Neural progenitor cell (in vitro differentiated cells): ENCODE data around the gene IL1RAP. TPM values are rescaled to one million over a fixed set of nuclear protein-coding genes. Genes with fewer than 3 reads are reported as not detected.

Source experiments
- DNase-seq: peaks from one replicate; pipeline ENCODE4 v3.0.0-alpha.2; 2016; ENCODE audit warnings: low spot score
- H2AFZ ChIP-seq: fragments of 200-600 bp; sonication (generic); replicated peaks from 2 replicates; pipeline ENCODE4 v1.6.1; 2016; ENCODE audit warnings: antibody characterized with exemption
- H3F3A ChIP-seq: fragments of 200-600 bp; sonication (generic); 2 replicates; pipeline ENCODE4 v1.6.1; 2016; ENCODE audit warnings: antibody characterized with exemption, low read depth
- H3K27ac ChIP-seq: fragments of 200-600 bp; sonication (generic); 2 replicates; pipeline ENCODE4 v1.5.1; 2016; ENCODE audit warnings: mild to moderate bottlenecking
- H3K27me3 ChIP-seq: fragments of 200-600 bp; sonication (generic); 2 replicates; pipeline ENCODE4 v1.6.1; 2016; ENCODE audit warnings: mild to moderate bottlenecking, moderate library complexity
- H3K36me3 ChIP-seq: fragments of 200-600 bp; sonication (generic); 2 replicates; pipeline ENCODE4 v1.5.1; 2016
- H3K4me1 ChIP-seq: fragments of 200-600 bp; sonication (generic); 2 replicates; pipeline ENCODE4 v1.6.1; 2016; ENCODE audit warnings: mixed run types
- H3K4me2 ChIP-seq: fragments of 200-600 bp; sonication (generic); 2 replicates; pipeline ENCODE4 v1.6.1; 2016
- H3K4me3 ChIP-seq: fragments of 200-600 bp; sonication (generic); 2 replicates; pipeline ENCODE4 v1.5.1; 2016
- H3K79me2 ChIP-seq: fragments of 200-600 bp; sonication (generic); 2 replicates; pipeline ENCODE4 v1.6.1; 2016; ENCODE audit warnings: low read depth
- H3K9ac ChIP-seq: fragments of 200-600 bp; sonication (generic); 2 replicates; pipeline ENCODE4 v1.6.1; 2016
- H3K9me3 ChIP-seq: fragments of 200-600 bp; sonication (generic); 2 replicates; pipeline ENCODE4 v1.5.1; 2016; ENCODE audit warnings: low read depth
- H4K20me1 ChIP-seq: fragments of 200-600 bp; sonication (generic); 2 replicates; pipeline ENCODE4 v1.6.1; 2016; ENCODE audit warnings: low read depth
- H3K27ac Mint-ChIP-seq: 3 replicates; pipeline ENCODE4 v1.8.0; 2021; ENCODE audit warnings: mixed read lengths
- H3K27me3 Mint-ChIP-seq: 2 replicates; pipeline ENCODE4 v1.8.0; 2022; ENCODE audit warnings: low read depth, mild to moderate bottlenecking, inconsistent platforms, moderate library complexity, mixed read lengths; ENCODE audit not compliant: insufficient read depth
- H3K36me3 Mint-ChIP-seq: 3 replicates; pipeline ENCODE4 v1.8.0; 2021; ENCODE audit warnings: mixed read lengths
- H3K4me1 Mint-ChIP-seq: 3 replicates; pipeline ENCODE4 v1.8.0; 2021; ENCODE audit warnings: mixed read lengths
- H3K4me3 Mint-ChIP-seq: 3 replicates; pipeline ENCODE4 v1.8.0; 2021; ENCODE audit warnings: mild to moderate bottlenecking, moderate library complexity, mixed read lengths
- H3K9me3 Mint-ChIP-seq: 3 replicates; pipeline ENCODE4 v1.8.0; 2020; ENCODE audit warnings: mixed read lengths
- EZH2 ChIP-seq: fragments of 200-600 bp; sonication (generic); IDR thresholded peaks from 2 replicates; pipeline ENCODE4 v1.6.1; 2017; ENCODE audit warnings: antibody characterized with exemption, mild to moderate bottlenecking, moderate library complexity
- EZH2phosphoT487 ChIP-seq: fragments of 200-600 bp; sonication (generic); IDR thresholded peaks from 2 replicates; pipeline ENCODE4 v1.6.1; 2017; ENCODE audit warnings: antibody characterized with exemption
- total RNA-seq: library from RNA; depleted of rRNA; stranded (reverse); fragments of >200 nt; gene quantifications from 2 replicates; pipeline ENCODE4 v1.2.3, GENCODE V29; 2015; ENCODE audit warnings: low replicate concordance
- TF ChIP-seq, protein P1 (sequence below): fragments of 200-600 bp; sonication (generic); IDR thresholded peaks from 2 replicates; pipeline ENCODE4 v1.5.1; 2017; ENCODE audit warnings: antibody characterized with exemption, mild to moderate bottlenecking

Gene IL1RAP
- total RNA-seq, 1 donor from 2014 or later = 11.3 TPM

DNA sequence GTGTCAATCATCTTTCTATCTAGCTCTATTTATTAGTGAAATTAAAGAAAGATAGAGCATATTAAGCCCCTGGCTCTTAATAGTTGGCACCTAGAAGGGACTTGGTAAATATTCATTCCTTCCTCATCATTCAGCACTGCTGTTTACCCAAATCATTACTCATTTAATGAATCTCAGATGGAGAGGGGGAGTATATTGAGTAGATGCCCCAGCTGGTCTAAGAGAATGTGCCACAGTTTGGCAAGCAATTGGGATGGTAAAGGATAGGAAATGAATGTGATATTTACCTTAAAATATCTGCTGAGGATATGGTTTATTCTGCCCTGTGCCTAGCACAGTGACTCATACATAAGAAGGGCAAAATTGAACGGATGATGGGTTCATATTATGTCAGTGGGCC, 6.0 kb downstream of the IL1RAP start:
- H3K9me3 ChIP-seq = no peaks in the 10 kb centered on the region
- H3K27me3 ChIP-seq = peaks cover 23% of the 10 kb centered on the region
- H3K4me3 ChIP-seq = no peak overlapping the region
- no peaks in the 10 kb centered on the region for H3K36me3 ChIP-seq
- peaks cover 2% of the 10 kb centered on the region for H3K27me3 Mint-ChIP-seq
- DNase-seq = no peak
- peaks cover 5% of the 10 kb centered on the region for H3K36me3 Mint-ChIP-seq
- no peak overlapping the region for H3K27ac ChIP-seq
- H2AFZ ChIP-seq = no peak overlapping the region
- TF ChIP-seq EZH2phosphoT487 (no peak), EZH2 (no peak)
- TF ChIP-seq, protein P1, sequence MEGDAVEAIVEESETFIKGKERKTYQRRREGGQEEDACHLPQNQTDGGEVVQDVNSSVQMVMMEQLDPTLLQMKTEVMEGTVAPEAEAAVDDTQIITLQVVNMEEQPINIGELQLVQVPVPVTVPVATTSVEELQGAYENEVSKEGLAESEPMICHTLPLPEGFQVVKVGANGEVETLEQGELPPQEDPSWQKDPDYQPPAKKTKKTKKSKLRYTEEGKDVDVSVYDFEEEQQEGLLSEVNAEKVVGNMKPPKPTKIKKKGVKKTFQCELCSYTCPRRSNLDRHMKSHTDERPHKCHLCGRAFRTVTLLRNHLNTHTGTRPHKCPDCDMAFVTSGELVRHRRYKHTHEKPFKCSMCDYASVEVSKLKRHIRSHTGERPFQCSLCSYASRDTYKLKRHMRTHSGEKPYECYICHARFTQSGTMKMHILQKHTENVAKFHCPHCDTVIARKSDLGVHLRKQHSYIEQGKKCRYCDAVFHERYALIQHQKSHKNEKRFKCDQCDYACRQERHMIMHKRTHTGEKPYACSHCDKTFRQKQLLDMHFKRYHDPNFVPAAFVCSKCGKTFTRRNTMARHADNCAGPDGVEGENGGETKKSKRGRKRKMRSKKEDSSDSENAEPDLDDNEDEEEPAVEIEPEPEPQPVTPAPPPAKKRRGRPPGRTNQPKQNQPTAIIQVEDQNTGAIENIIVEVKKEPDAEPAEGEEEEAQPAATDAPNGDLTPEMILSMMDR = no peak
- no peaks in the 10 kb centered on the region for H4K20me1 ChIP-seq
- H3K9ac ChIP-seq = no peak overlapping the region
- H3F3A ChIP-seq = no peaks in the 10 kb centered on the region
- peaks cover 14% of the 10 kb centered on the region for H3K4me1 Mint-ChIP-seq
- H3K4me1 ChIP-seq = no peaks in the 10 kb centered on the region
- H3K4me3 Mint-ChIP-seq = no peak overlapping the region
- no peaks in the 10 kb centered on the region for H3K79me2 ChIP-seq
- no peak overlapping the region for H3K27ac Mint-ChIP-seq
- no peak overlapping the region for H3K4me2 ChIP-seq
- peaks cover 2% of the 10 kb centered on the region for H3K9me3 Mint-ChIP-seq

GRCh38 chr3:190521998-190522397, 8.1 kb downstream of the IL1RAP start:
- Mint-ChIP-seq H3K4me1 (peaks cover 2% of the 10 kb centered on the region), H3K4me3 (no peak overlapping the region), H3K27me3 (no peaks in the 10 kb centered on the region), H3K36me3 (peaks cover 5% of the 10 kb centered on the region), H3K9me3 (peaks cover 2% of the 10 kb centered on the region), H3K27ac (no peak overlapping the region)
- H3K27me3 ChIP-seq = peaks cover 1% of the 10 kb centered on the region
- no peak overlapping the region for H3K9ac ChIP-seq
- no peak overlapping the region for H2AFZ ChIP-seq
- no peaks in the 10 kb centered on the region for H3F3A ChIP-seq
- no peaks in the 10 kb centered on the region for H3K79me2 ChIP-seq
- H3K9me3 ChIP-seq = no peaks in the 10 kb centered on the region
- no peak for TF ChIP-seq EZH2phosphoT487
- TF ChIP-seq EZH2 = no peak
- TF ChIP-seq, protein P1 = no peak
- H3K4me3 ChIP-seq = no peak overlapping the region
- H3K4me1 ChIP-seq = no peaks in the 10 kb centered on the region
- no peak for DNase-seq
- no peak overlapping the region for H3K27ac ChIP-seq
- no peaks in the 10 kb centered on the region for H4K20me1 ChIP-seq
- H3K36me3 ChIP-seq = no peaks in the 10 kb centered on the region
- no peak overlapping the region for H3K4me2 ChIP-seq

DNA sequence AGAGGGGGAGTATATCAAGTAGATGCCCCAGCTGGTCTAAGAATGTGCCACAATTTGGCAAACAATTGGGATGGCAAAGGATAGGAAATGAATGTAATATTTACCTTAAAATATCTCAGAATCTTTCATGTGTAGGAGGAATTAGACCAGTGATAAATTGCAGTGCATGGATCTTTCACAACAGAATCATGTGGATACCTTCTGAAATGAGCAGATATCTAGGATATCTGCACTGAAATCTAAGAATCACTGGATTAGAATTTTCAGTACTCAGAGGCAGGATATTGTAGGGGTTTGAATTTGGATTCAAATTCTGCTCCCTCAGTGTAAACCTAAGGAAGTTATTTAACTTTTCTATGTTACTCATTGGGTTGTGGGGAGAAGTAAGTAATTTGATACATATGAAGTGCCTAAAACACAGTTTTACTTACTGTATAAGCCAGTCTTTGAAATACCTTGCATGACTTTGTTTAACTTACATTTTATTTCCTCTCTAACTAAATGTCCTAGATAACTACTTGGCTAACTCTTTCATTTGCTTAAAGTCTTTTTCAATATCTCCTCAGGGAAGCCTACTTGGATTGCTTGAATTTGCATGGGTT, 8.8 kb downstream of the IL1RAP start:
- no peak overlapping the region for H3K4me3 Mint-ChIP-seq
- Histone ChIP-seq H3K27me3 (no peaks in the 10 kb centered on the region), H3F3A (no peaks in the 10 kb centered on the region), H3K27ac (no peak overlapping the region), H3K36me3 (no peaks in the 10 kb centered on the region), H3K4me2 (no peak overlapping the region), H2AFZ (no peak overlapping the region), H3K9me3 (no peaks in the 10 kb centered on the region), H3K9ac (no peak overlapping the region), H3K4me3 (no peak overlapping the region), H3K79me2 (no peaks in the 10 kb centered on the region), H3K4me1 (no peaks in the 10 kb centered on the region), H4K20me1 (no peaks in the 10 kb centered on the region)
- DNase-seq = no peak
- peaks cover 2% of the 10 kb centered on the region for H3K9me3 Mint-ChIP-seq
- no peak for TF ChIP-seq EZH2
- TF ChIP-seq, protein P1 = no peak
- H3K4me1 Mint-ChIP-seq = no peaks in the 10 kb centered on the region
- H3K27ac Mint-ChIP-seq = no peak overlapping the region
- peaks cover 5% of the 10 kb centered on the region for H3K36me3 Mint-ChIP-seq
- no peaks in the 10 kb centered on the region for H3K27me3 Mint-ChIP-seq
